Ovary (tissue), 9 donors: ENCODE measurements around the gene ALPI. TPM values are rescaled to one million over a fixed set of nuclear protein-coding genes. Genes with fewer than 3 reads are reported as not detected.

Source experiments
- DNase-seq, 5 donors: peaks; one replicate each; pipeline ENCODE4 v3.0.0-alpha.2; 2019 to 2020
- H3K27ac ChIP-seq, 2 donors: fragments of 200-600 bp; one replicate each; pipeline versions ENCODE4 v1.5.1 to v1.8.0; 2019 to 2022
- H3K27me3 ChIP-seq: fragments of 200-600 bp; one replicate; pipeline ENCODE4 v1.8.0; 2022
- H3K36me3 ChIP-seq: fragments of 200-600 bp; sonication (generic); one replicate; pipeline ENCODE4 v1.5.1; 2019
- H3K4me1 ChIP-seq: one replicate; pipeline ENCODE4 v1.8.1; 2013; ENCODE audit warnings: mild to moderate bottlenecking, moderate library complexity; ENCODE audit not compliant: insufficient read depth
- H3K4me3 ChIP-seq: fragments of 200-600 bp; sonication (generic); one replicate; pipeline ENCODE4 v1.5.1; 2017
- H3K9me3 ChIP-seq, 2 donors: fragments of 200-600 bp in 1 of 2; sonication (generic) in 1 of 2; one replicate each; pipeline versions ENCODE4 v1.5.1 to v1.8.1; 2013 to 2019; ENCODE audit warnings: mild to moderate bottlenecking in 1 of 2, moderate library complexity in 1 of 2
- EP300 ChIP-seq: sonication (generic); formaldehyde crosslinking; IDR thresholded peaks from one replicate; pipeline ENCODE4 v1.6.1; 2017; ENCODE audit warnings: antibody characterized with exemption
- POLR2A ChIP-seq: fragments of 450-650 bp; IDR thresholded peaks from one replicate; pipeline ENCODE4 v1.6.1; 2017; ENCODE audit warnings: antibody characterized with exemption, mild to moderate bottlenecking, moderate library complexity
- WGBS, 3 donors: extraction: QIAGEN DNeasy Blood & Tissue Kit in 1 of 3; methylation state at CpG; one replicate each; pipeline versions ENCODE4 v1.1.5 to v1.1.7; 2013 to 2017; 5-methylcytosine and 5-hydroxymethylcytosine counted together
- intact Hi-C, 4 donors: fragments of 100-400 bp; cut with DNase I; formaldehyde crosslinking; loops; one replicate each; pipeline versions ENCODE4 v1.11.0 to v1.15.1; 2022 to 2023
- polyA plus RNA-seq, 2 donors: library from polyadenylated mRNA; stranded (reverse); fragments of 200-250 nt in 1 of 2; fragments of 350-450 nt in 1 of 2; fragmentation: Illumina TruSeq in 1 of 2; extraction: RNeasy Lipid Tissue Mini Kit (QIAGEN cat#74804) in 1 of 2; gene quantifications; one replicate each; pipeline ENCODE4 v1.2.3, GENCODE V29; 2013 to 2014
- total RNA-seq, 7 donors: library from RNA; depleted of rRNA in 2 of 7; stranded (reverse); fragments of >200 nt in 2 of 7; fragmentation: NEBNext Ultra II Directional in 3 of 7; extraction: Animal tissue kit (Norgen Biotek cat#: 25700) in 3 of 7; gene quantifications; one replicate each; pipeline versions ENCODE4 v1.1.0 to v1.2.4, GENCODE V29; 2016 to 2023
- TF ChIP-seq, protein P1 (sequence below), 3 donors: fragments of 450-650 bp in 2 of 3; fragments of 200-600 bp in 1 of 3; IDR thresholded peaks; one replicate each; pipeline versions ENCODE4 v1.5.1 to v1.8.0; 2016 to 2022; ENCODE audit warnings: antibody characterized with exemption in 3 of 3, mild to moderate bottlenecking in 1 of 3
- donor health status: DM: no; HTN: no; CAD: no; lungs with moderate emphysema.
- donor health status: DM: no; HTN: no; CAD: no.
- donor health status: Bipolar disorder and iron deficiency.
- donor health status: DM: yes; HTN: yes; CAD: no.
- donor health status: DM: no; HTN: no; CAD: no.
- donor health status: DM: yes; HTN: yes; CAD: no.

ALPI gene
- total and polyA plus RNA-seq, 9 donors: 0.72 TPM; not detected in 8

DNA sequence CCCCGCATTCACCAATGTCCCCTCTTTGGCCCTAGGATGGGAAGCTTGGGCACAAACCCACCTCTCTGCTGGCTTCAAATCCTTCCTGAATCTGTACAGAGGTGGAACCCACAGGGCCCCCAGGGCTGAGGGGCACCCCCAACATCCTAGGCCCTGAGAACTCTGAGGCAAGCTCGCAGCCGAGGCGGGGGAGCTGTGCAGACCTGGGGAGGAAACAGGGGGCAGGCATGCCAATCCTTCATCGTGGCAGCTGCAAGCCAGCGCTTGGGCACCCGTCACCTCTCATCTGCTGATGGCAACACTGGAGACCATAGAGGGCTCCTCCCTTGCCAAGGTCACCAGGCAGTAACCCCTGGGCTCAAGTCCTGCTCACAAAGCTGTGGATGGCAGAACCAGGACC is 20.8 kb downstream of the ALPI start:
- intact Hi-C loops: no loop called here
- TF ChIP-seq, protein P1, sequence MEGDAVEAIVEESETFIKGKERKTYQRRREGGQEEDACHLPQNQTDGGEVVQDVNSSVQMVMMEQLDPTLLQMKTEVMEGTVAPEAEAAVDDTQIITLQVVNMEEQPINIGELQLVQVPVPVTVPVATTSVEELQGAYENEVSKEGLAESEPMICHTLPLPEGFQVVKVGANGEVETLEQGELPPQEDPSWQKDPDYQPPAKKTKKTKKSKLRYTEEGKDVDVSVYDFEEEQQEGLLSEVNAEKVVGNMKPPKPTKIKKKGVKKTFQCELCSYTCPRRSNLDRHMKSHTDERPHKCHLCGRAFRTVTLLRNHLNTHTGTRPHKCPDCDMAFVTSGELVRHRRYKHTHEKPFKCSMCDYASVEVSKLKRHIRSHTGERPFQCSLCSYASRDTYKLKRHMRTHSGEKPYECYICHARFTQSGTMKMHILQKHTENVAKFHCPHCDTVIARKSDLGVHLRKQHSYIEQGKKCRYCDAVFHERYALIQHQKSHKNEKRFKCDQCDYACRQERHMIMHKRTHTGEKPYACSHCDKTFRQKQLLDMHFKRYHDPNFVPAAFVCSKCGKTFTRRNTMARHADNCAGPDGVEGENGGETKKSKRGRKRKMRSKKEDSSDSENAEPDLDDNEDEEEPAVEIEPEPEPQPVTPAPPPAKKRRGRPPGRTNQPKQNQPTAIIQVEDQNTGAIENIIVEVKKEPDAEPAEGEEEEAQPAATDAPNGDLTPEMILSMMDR (IDR thresholded peaks at IDR 0.05): no peak
- no peak for TF ChIP-seq EP300
- peak in 1 of 5 donors; percentile 16 for DNase-seq
- 89 to 100% (median 98%) methylated on average over 1 to 7 of the region's 7 CpGs for WGBS, 3 donors
- H3K4me3 ChIP-seq: no peak overlapping the region
- H3K27ac ChIP-seq: no peak overlapping the region
- no peaks in the 10 kb centered on the region for H3K36me3 ChIP-seq
- H3K27me3 ChIP-seq: no peaks in the 10 kb centered on the region
- no peaks in the 10 kb centered on the region for H3K4me1 ChIP-seq
- no peaks in the 10 kb centered on the region for H3K9me3 ChIP-seq

DNA sequence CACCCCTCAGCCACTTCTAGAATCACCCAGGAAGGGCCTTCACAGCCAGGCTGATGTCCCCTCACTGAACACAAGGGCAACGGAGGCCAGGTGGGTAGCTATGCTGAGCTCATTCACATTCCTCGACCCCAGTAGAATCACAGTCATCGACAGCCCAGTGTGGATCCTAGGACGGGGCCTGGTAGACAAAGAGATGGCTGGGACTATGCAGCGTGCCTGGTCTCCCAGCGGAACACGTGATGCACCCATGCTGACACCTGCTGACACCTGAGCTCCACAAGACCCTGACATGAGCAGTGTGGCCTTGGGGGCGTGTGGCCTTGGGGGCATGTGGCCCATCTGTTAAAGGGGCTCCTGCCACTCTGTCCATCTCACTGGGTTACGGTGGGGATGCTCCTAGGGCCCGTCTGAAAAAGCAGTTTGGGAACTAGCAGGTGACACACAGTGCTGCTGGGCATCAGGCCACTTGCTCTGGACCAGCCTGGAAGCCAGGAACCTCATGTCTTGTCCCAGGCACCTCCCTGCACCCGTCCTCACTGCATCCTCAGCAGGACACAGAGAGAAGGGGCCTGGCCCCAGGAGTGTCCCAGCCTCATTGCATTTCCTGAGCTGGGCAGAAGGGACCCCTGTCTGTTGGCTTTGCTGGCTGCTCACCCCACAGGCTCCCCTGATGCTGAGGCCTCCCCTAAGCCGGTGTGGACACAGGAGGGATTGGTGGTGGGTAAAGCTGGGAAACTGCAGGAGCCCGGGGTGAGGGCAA is 22.0 kb downstream of the ALPI start:
- intact Hi-C loops: no loop called here
- Histone ChIP-seq H3K4me1 (no peaks in the 10 kb centered on the region), H3K9me3 (no peaks in the 10 kb centered on the region), H3K27ac (no peak overlapping the region), H3K4me3 (no peak overlapping the region), H3K27me3 (no peaks in the 10 kb centered on the region), H3K36me3 (no peaks in the 10 kb centered on the region)
- WGBS, 3 donors: 88 to 93% (median 89%) methylated on average over 13 of the region's 13 CpGs
- DNase-seq: peak in 3 of 5 donors; percentile 14 to 29 (median 20)
- TF ChIP-seq EP300 (no peak), POLR2A (no peak)
- TF ChIP-seq, protein P1 (IDR thresholded peaks at IDR 0.05): no peak

DNA sequence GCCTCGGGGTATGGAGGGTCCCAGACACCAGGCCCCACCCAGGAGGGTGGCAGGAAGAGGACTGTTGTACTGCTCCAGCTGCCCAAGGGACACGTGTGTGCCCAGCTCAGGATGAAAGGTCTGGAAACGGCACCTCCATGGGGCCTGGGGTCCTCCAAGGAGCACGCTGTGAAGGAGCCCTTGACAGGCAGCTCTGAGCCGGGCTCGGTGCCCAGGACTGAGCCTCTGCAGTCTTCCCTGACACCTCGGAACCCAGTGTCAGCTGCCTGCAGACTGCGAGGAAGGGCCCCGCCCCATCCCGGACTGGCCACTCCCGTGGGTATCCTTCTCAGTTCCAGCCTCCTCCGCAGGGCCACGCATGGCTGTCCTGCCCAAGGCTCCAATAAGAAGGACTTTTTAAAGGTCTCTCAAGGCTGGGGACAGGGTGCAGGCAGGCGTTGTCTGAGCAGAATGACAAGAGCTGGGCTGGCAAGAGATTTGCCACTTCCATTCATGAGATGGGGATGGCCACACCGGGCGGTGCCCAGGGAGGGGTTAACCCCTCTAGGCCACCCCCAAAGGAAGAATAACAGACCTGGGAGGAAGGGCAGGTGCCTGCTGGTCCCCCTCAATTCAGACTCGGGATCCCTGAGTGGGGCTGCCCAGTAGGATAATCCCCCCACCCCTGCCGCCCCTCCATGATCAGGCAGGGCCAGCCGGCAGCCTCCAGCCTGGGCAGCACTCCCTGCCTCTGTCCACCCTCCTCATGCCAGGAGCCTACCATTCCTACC is 22.8 kb downstream of the ALPI start:
- TF ChIP-seq POLR2A (no peak), EP300 (no peak)
- TF ChIP-seq, protein P1 (IDR thresholded peaks at IDR 0.05): no peak
- intact Hi-C loops: no loop called here
- H3K36me3 ChIP-seq: no peaks in the 10 kb centered on the region
- no peaks in the 10 kb centered on the region for H3K9me3 ChIP-seq
- H3K4me1 ChIP-seq: no peaks in the 10 kb centered on the region
- no peaks in the 10 kb centered on the region for H3K27me3 ChIP-seq
- no peak overlapping the region for H3K4me3 ChIP-seq
- no peak overlapping the region for H3K27ac ChIP-seq
- peak; percentile 9 to 31 (median 21) for DNase-seq
- WGBS, 3 donors: 73 to 76% (median 76%) methylated on average over 18 to 19 of the region's 19 CpGs

DNA sequence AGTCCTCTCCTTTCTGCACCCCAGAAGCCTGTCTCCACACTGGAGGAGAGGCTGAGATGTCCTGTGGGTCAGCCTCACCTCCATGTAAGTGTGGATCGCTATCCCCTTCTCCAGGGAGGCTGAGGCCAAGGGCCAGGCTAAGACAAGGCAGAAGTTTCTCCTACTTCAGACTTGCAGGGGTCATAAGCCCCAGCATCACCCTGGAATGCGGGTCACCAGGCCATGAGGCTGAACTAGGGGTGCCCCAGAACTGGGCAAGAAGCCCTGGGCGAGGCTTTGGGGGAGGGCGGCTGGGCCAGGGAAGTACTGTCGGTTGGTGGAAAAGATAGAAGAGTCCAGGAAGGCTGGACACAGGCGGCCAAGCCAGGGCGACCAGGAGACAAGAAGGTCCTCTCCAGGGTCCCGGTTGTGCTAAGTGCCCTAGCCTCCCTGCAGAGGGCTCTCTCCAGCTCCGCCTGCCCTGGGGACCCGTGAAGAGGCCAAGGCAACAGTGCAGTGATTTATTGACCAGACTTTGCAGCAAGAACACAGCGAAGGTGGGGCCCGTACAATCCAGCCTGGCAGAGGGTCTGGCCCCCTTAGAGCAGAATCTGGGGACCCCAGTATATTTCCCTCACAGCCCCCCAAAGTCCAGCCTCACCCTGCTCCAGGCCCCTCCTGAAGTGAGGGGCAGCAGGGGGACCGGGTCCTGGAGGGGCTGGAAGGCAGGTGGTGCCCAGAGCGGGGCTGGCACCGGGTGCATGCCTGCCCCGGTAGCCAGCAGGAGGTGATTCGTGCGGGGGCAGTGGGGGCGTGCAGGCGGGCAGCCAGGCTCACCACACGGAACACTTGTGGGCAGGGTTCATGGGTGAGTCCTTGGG is 23.6 kb downstream of the ALPI start:
- no peaks in the 10 kb centered on the region for H3K36me3 ChIP-seq
- H3K4me3 ChIP-seq: no peak overlapping the region
- intact Hi-C loops: no loop called here
- H3K9me3 ChIP-seq: no peaks in the 10 kb centered on the region
- TF ChIP-seq, protein P1 (IDR thresholded peaks at IDR 0.05): no peak
- TF ChIP-seq POLR2A (no peak), EP300 (no peak)
- H3K27ac ChIP-seq: no peak overlapping the region
- WGBS, 3 donors: 79 to 80% (median 79%) methylated on average over 21 of the region's 21 CpGs
- DNase-seq: peak; percentile 2 to 29 (median 27)
- no peaks in the 10 kb centered on the region for H3K4me1 ChIP-seq
- H3K27me3 ChIP-seq: no peaks in the 10 kb centered on the region
